Measurements from ENCODE around the gene HK1.

The HK1 gene

DNA sequence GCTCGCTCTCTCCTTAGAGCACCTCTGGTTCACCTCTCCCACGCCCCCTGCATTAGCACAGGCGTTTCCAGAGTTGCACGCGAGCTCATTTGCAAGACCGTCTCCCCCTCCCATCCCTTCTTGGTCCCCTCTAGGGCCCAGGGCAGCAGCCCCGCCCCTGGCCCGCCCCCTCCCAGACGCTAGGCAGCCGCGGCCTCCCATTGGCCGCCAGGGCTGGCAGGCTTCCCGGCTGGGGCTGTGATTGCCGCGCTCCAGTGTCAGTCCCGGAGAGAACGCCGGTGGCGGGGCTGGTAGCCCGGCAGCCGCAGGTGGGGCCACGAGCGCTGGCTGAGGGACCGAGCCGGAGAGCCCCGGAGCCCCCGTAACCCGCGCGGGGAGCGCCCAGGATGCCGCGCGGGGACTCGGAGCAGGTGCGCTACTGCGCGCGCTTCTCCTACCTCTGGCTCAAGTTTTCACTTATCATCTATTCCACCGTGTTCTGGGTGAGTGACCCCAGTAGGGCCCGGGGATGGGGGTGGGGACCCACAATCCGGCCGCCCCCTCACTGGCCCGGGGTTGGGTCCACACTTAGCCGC is 173.0 kb downstream of the HK1 start, which contains the start of gene TSPAN15:
TSPAN15 (plus strand) TSS at position 257 of the 575 bp plus-strand sequence; CDS start at position 387, 130 bp downstream.
- DNase-seq (ENCODE audit: low read depth), result peak; percentile 50

All from fibroblast of gingiva (primary cell).